ENCODE data around the gene SFT2D2. TPM values are rescaled to one million over a fixed set of nuclear protein-coding genes. Genes with fewer than 3 reads are reported as not detected.

SFT2D2 gene
- total RNA-seq, 1 experiment from 2014 or later, result 32.1 TPM

DNA sequence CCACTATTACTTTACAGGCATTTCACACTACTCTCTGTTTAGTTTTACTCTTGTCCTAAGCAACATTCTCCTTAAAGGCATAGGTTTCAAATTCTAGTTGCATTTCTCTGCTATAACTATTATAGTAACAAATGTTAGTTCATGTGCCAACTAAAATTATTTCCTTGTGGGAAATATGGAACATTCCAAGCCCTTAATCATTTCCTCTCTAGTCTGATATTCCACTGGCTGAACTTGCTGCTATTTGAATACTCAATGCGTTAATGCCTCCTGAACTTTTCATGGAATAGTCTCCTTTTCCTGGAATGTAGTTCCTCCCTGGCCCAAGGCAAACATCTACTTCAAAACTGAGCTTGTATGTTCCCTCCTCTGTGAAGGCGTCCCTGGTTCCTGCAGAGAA, 35.6 kb downstream of the SFT2D2 start:
- H3K23me2 ChIP-seq (ENCODE audit: insufficient read length, low read depth, low read length, poor library complexity, severe bottlenecking), result no peaks in the 10 kb centered on the region

More for the DNA sequence above, 35.6 kb downstream of the SFT2D2 start:
- Histone ChIP-seq H3K79me2 (ENCODE audit: insufficient read depth, low read length) (no peaks in the 10 kb centered on the region), H3K4me1 (ENCODE audit: insufficient read depth, low read length) (peaks cover 7% of the 10 kb centered on the region), H2AFZ (ENCODE audit: low read length) (no peak overlapping the region), H4K91ac (ENCODE audit: insufficient read length, low read depth, low read length) (no peak overlapping the region), H3K4me2 (ENCODE audit: insufficient read depth, insufficient read length, low read length) (no peak overlapping the region), H3K27me3 (ENCODE audit: insufficient read depth, low read length) (no peaks in the 10 kb centered on the region), H2AK5ac (ENCODE audit: insufficient read length, low read length) (no peak overlapping the region), H3K56ac (ENCODE audit: insufficient read length, low read depth, low read length) (no peak overlapping the region), H3K14ac (ENCODE audit: insufficient read depth, low read length) (no peak overlapping the region), H4K5ac (ENCODE audit: insufficient read length, low read depth, low read length) (no peak overlapping the region), H3K4ac (ENCODE audit: low read depth, low read length) (no peak overlapping the region), H2BK12ac (ENCODE audit: insufficient read length, low read depth, low read length) (no peak overlapping the region), H2BK20ac (ENCODE audit: low read depth, low read length, poor library complexity, severe bottlenecking) (no peak overlapping the region), H3K18ac (ENCODE audit: insufficient read length, low read depth, low read length) (no peak overlapping the region), H3K9ac (ENCODE audit: extremely low read depth, insufficient read length, low read length) (no peak overlapping the region), H4K20me1 (ENCODE audit: control insufficient read depth, insufficient read depth, insufficient read length) (no peaks in the 10 kb centered on the region), H3K9me3 (ENCODE audit: control insufficient read depth, low read depth, low read length) (no peaks in the 10 kb centered on the region), H3K23ac (ENCODE audit: insufficient read length, low read depth, low read length) (no peak overlapping the region), H3T11ph (ENCODE audit: low read length) (no peak overlapping the region), H4K8ac (replicated peaks; ENCODE audit: insufficient read length, low read depth, low read length) (no peak overlapping the region), H3K27ac (ENCODE audit: insufficient read length, low read depth, low read length) (no peak overlapping the region), H3K79me1 (ENCODE audit: insufficient read depth, low read depth, low read length, poor library complexity, severe bottlenecking) (no peaks in the 10 kb centered on the region), H2BK5ac (ENCODE audit: insufficient read length, low read length) (no peak overlapping the region), H2BK15ac (ENCODE audit: low read depth, low read length) (no peak overlapping the region), H2BK120ac (ENCODE audit: low read depth, low read length, poor library complexity, severe bottlenecking) (no peak overlapping the region)
- no peak overlapping the region for H3K4me3 Mint-ChIP-seq
- H3K9me3 Mint-ChIP-seq, result peaks cover 28 to 32% of the 10 kb centered on the region in 2 experiments
- WGBS (ENCODE audit: extremely low coverage, insufficient read length, low lambda C conversion rate), result no CpG with 5 or more reads among the region's 2 CpGs
- H3K27ac Mint-ChIP-seq, result no peak overlapping the region
- DNase-seq, result no peak
- no peaks in the 10 kb centered on the region for H3K27me3 Mint-ChIP-seq (ENCODE audit: low read depth)
- H3K36me3 Mint-ChIP-seq (ENCODE audit: insufficient read depth in 1 of 3, low read depth in 3 of 3), result peaks cover 28 to 44% (median 34%) of the 10 kb centered on the region in 3 experiments
- TF ChIP-seq, protein P1, sequence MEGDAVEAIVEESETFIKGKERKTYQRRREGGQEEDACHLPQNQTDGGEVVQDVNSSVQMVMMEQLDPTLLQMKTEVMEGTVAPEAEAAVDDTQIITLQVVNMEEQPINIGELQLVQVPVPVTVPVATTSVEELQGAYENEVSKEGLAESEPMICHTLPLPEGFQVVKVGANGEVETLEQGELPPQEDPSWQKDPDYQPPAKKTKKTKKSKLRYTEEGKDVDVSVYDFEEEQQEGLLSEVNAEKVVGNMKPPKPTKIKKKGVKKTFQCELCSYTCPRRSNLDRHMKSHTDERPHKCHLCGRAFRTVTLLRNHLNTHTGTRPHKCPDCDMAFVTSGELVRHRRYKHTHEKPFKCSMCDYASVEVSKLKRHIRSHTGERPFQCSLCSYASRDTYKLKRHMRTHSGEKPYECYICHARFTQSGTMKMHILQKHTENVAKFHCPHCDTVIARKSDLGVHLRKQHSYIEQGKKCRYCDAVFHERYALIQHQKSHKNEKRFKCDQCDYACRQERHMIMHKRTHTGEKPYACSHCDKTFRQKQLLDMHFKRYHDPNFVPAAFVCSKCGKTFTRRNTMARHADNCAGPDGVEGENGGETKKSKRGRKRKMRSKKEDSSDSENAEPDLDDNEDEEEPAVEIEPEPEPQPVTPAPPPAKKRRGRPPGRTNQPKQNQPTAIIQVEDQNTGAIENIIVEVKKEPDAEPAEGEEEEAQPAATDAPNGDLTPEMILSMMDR (conservative IDR thresholded peaks at IDR 0.05), result no peak
- peaks cover 24 to 28% of the 10 kb centered on the region in 2 experiments for H3K4me1 Mint-ChIP-seq

Measured in H9 (cell line).